NCI-H1092 treated with DMSO at 0.1 percent for 48 hours (cell line): ENCODE data around the gene CPA5.

Experiments
- DNase-seq: peaks from one replicate; lab custom pipeline; 2025; lab: John Stamatoyannopoulos, UW

The CPA5 gene

GRCh38 chr7:130332259-130333053, 12.2 kb upstream of the CPA5 start:
- no peak for DNase-seq

GRCh38 chr7:130333832-130334231, 10.8 kb upstream of the CPA5 start:
- DNase-seq: no peak

GRCh38 chr7:130334274-130334673, 10.3 kb upstream of the CPA5 start:
- no peak for DNase-seq

- no peak for DNase-seq
Measured at GRCh38 chr7:130337410-130337971, 7.1 kb upstream of the CPA5 start.

- no peak for DNase-seq
Measured at GRCh38 chr7:130338233-130338632, 6.4 kb upstream of the CPA5 start.

GRCh38 chr7:130341882-130342281, 2.7 kb upstream of the CPA5 start:
- no peak for DNase-seq

GRCh38 chr7:130342701-130343380, 1.8 kb upstream of the CPA5 start:
- no peak for DNase-seq

- DNase-seq: peak; percentile 75
Measured at GRCh38 chr7:130345136-130345535, 520 bp downstream of the CPA5 start.

GRCh38 chr7:130345725-130346124, 1.1 kb downstream of the CPA5 start:
- no peak for DNase-seq

GRCh38 chr7:130346177-130346905, 1.7 kb downstream of the CPA5 start:
- no peak for DNase-seq

GRCh38 chr7:130346941-130347340, 2.3 kb downstream of the CPA5 start:
- DNase-seq: no peak

GRCh38 chr7:130349911-130350782, 5.5 kb downstream of the CPA5 start:
- peak; percentile 78 for DNase-seq

- DNase-seq: peak; percentile 91
Measured at GRCh38 chr7:130350945-130351790, 6.6 kb downstream of the CPA5 start.

GRCh38 chr7:130351791-130352090, 7.1 kb downstream of the CPA5 start:
- DNase-seq: peak; percentile 91

- DNase-seq: peak; percentile 99
Measured at GRCh38 chr7:130352194-130353074, 7.8 kb downstream of the CPA5 start.

GRCh38 chr7:130353196-130353595, 8.6 kb downstream of the CPA5 start:
- peak; percentile 72 for DNase-seq

- no peak for DNase-seq
Measured at GRCh38 chr7:130356121-130356875, 11.7 kb downstream of the CPA5 start.

GRCh38 chr7:130356876-130357611, 12.4 kb downstream of the CPA5 start:
- no peak for DNase-seq
